B cell (primary cell): ENCODE data around the gene CHMP1B.

Source experiments
- EZH2 ChIP-seq: IDR thresholded peaks from 2 replicates; pipeline ENCODE4 v1.6.1; 2012; ENCODE audit warnings: borderline replicate concordance, low read depth, mild to moderate bottlenecking, moderate library complexity, low read length; ENCODE audit not compliant: insufficient read depth, poor library complexity, severe bottlenecking
- TF ChIP-seq, protein P1 (sequence below): fragments of 200-600 bp; IDR thresholded peaks from one replicate; pipeline ENCODE4 v1.8.0; 2022; ENCODE audit warnings: antibody characterized with exemption, mild to moderate bottlenecking

DNA sequence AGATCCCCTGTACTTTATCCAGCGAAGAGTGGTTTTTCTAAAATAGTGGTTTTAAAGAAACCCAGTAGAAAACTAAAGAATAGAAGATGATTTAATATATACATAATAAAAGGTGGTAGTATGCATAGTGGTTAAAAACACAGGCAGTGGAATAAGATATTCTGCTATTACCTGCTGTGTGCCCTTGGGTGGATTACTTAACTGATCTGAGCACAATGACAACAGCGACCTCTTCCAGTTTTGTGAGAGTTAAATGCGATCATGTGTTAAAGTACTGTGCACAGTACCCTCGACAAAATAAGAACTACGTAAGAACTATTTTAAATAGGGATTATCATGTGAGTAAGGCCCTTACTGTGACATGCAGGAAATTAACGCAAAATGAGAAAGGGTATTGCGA, 30.0 kb upstream of the CHMP1B start:
- TF ChIP-seq, protein P1, sequence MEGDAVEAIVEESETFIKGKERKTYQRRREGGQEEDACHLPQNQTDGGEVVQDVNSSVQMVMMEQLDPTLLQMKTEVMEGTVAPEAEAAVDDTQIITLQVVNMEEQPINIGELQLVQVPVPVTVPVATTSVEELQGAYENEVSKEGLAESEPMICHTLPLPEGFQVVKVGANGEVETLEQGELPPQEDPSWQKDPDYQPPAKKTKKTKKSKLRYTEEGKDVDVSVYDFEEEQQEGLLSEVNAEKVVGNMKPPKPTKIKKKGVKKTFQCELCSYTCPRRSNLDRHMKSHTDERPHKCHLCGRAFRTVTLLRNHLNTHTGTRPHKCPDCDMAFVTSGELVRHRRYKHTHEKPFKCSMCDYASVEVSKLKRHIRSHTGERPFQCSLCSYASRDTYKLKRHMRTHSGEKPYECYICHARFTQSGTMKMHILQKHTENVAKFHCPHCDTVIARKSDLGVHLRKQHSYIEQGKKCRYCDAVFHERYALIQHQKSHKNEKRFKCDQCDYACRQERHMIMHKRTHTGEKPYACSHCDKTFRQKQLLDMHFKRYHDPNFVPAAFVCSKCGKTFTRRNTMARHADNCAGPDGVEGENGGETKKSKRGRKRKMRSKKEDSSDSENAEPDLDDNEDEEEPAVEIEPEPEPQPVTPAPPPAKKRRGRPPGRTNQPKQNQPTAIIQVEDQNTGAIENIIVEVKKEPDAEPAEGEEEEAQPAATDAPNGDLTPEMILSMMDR, result no peak
- TF ChIP-seq EZH2, result no peak
